GM21529 (cell line): ENCODE data around the gene CCL3.
"Not testable (repeated sequence)": the region's sequence is repeated elsewhere in the genome, so short reads cannot be mapped to it uniquely, and the experiment has no call there.

ENCODE experiments used
- ATAC-seq: cut with Tn5 transposase; IDR thresholded peaks from one replicate; pipeline ENCODE4 v1.9.1; 2021; ENCODE audit not compliant: unreplicated experiment

CCL3 gene

DNA sequence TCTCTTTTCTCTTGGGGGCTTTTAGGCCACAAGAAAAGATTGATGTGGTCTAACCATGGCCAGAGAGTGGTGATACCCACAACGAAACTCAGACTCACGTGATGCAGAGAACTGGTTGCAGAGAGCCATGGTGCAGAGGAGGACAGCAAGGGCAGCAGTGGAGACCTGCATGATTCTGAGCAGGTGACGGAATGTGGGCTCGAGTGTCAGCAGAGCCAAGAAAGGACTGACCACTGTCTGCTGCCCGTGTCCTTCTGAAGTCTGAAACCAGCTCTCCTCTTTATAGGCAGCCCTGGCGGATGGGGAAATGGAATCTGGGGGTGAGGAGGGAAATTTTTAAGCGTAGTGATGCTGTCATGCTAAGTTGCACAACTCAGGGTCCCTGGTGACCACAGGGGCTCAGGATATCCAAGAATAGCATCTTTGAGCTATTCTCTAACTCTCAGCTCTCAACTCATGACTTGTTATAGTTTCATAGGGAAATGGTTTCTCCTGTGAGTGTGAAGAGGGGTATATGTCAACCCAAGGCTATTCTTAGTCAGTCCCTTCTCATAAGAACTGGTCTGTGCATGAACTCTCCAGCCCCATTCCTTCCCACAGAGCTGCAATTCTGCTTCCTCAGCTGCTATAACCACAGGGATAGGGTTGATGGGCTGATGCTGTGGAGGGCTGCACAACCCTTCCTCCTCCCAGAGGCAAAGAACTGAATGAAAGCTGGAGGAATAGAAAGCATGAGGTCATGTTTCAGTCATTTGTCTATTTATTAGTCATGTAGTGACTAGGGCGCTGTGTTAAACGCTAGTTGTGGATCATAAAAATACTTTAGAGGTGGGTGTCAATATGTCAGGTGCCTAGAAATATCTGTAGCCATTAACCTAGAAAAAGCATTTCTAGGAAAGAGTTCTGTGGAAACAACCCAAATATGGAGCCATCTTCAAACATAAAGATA lies at the start of gene CCL3:
Gene CCL3, minus strand, starts transcription at position 256 of the 949 bp plus-strand sequence. Its CDS starts 85 bp downstream, at position 171.
- ATAC-seq: peak; percentile 65

DNA sequence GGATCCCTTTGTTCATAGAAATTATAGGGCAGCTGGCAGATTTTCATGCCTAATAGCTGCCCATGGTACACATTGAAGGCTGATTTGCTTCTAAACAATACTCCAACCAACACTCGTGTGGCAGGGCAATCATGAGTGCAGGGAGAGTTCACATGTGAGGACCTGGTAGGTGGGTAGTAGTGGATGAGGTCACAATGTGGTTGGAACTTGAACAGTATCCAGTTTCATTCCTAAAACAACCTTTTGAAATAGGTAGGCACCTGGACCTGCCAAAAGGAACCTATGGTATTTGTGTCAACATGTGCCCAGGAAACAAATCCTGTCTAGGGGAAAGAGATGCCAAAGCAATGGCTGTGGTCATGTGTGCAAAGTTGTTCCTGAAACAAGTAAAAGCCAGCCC lies 46.5 kb upstream of the CCL3 start:
- no peak for ATAC-seq

DNA sequence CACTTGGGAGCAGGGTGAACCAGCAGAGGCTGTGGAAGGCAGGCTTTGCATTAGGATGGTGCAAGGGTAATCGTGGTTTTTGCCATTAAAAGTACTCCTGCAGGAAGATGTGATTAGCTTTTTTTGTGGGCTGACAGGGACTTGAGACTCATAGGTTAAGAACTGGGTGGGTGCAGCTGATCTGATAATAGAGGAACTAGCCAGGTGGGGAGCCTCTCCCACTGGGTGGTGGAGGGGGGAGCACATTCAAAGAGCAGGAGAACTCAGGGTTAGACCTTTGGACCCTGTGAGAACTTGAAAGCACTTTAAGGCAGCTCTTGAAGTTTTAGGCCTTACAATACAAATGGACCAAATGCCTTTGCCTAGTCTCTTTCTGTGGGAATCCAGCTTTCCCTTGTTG lies 46.1 kb upstream of the CCL3 start:
- ATAC-seq: no peak

DNA sequence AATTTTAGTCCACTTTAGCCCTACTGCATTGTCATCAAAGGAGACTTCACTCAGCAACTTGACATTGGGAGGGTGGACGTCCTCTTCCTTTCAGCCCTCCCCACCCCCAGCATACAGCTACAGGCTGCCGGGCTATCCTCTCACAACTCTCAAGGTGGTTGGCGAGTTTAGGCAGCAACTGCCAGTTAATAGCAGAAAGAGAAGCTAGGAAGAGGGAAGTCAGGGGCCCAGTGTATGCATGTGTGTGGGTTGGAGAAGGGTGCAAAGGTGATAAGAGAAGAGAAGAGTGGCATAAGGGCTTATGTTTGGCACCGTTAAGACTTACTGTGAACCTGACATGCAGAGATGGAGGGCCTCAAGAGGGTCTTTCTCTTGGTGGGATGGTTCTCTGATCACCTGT lies 45.5 kb upstream of the CCL3 start:
- ATAC-seq: no peak

DNA sequence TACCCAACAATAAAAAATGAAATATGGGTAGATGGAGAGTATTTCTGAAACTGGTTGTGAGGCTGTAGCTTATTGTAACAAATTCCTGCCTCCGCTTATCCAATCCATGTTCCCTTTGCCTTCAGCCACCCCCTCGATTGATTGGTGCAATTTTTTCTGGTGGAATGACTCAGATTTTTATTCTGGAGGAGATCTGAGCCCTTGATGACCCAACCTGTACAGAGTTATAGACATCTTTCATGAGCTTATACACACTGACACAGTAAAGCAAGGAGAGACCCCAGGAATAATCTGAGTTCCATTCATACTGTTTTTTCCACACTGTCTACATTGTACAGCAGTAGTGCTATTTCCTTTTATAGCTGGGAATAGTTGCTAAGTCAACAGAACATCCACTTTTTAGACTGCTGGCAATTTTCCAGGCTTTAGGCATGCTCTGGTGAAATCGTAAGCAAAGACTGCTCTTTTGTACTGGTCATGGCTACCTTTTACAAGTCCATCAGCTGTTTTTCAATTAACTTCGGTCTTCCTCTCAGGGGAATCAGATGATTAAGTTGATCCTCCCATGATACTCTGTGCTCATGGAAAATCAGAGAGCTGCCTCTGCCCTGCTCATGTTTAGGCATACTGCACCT lies 43.8 kb upstream of the CCL3 start:
- no peak for ATAC-seq

DNA sequence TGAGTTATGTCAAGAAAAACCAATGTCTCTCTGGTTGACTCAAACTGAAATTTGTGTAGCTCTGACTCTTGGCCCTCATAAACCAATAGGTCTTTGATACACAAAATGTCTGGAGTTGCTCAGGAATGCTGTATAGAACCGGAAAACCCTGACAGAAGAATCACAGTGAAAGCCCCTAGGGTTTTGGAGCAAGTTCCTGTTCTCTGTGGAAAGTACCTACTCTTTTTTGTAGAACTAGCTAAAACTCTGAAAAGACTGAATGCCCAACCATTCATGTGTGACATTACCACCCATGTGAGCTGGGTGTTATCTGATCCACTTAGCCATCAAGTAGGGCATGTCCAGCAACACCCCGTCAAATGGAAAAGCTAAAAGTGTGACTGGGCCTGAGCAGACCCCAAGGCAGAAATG lies 42.5 kb upstream of the CCL3 start:
- ATAC-seq: no peak

DNA sequence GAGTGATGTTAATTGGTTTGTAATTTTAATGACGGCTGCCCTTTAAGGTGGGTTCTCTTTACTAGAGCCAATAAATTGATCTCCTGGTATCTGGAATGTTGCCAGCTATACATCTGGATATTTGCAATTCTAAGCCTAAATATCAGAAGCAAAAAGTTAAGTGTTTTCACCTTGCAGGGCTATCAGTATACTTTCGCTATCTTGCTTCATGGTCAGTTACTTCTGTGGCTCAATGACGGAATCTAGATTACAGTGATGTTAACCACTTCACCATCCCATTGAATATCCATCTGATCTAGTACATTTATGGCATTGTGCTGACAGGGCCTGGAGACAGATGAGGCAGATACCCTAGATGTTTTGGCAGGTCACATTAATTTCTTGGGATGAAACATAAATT lies 42.0 kb upstream of the CCL3 start:
- no peak for ATAC-seq

DNA sequence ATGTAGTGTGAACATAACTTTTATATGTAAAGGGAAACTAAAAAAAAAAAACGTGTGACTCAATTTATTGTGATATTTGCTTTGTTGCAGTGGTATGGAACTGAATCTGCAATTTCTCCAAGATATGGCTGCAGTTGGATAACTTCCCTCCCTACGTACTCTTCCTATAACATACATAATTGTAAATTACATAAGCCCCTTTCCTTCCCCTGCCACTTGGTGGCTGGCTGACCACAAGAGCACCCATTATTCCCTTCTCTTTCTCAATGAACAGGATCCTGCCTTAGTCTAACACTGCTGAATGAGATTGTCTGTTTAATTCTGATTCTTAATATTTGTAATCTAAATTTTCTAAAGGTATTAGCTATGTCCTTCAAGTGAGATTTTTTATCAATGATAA lies 41.5 kb upstream of the CCL3 start:
- ATAC-seq: no peak

DNA sequence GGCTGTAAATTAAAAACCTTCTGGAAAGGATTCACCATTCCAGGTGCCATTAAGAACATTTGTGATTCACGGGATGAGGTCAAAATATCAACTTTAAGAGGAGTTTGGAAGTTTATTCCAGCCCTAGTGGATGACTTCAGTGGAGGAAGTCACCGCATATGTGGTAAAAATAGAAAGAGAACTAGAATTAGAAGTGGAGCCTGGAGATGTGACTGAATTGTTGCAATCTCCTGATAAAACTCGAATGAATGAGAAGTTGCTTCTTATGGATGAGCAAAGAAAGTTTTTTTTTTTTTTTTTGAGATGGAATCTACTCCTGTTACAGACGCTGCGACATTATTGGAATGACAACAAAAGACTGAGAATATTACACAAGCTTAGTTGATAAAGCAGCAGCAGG lies 40.4 kb upstream of the CCL3 start:
- ATAC-seq: no peak

DNA sequence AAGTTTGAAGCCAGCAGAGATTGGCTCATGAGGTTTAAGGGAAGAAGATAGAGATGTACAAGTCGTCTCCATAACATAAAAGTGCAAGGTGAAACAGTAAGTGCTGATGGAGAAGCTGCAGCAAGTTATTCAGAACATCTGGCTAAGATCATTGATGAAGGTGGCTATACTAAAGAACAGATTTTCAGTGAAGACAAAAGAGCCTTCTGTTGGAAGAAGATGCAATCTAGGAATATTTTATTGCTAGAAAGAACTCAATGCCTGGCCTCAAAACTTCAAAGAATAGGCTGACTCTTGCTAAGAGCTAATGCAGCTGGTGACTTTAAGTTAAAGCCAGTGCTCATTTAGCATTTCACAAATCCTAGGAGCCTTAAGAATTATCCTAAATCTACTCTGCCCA lies 39.7 kb upstream of the CCL3 start:
- no peak for ATAC-seq

DNA sequence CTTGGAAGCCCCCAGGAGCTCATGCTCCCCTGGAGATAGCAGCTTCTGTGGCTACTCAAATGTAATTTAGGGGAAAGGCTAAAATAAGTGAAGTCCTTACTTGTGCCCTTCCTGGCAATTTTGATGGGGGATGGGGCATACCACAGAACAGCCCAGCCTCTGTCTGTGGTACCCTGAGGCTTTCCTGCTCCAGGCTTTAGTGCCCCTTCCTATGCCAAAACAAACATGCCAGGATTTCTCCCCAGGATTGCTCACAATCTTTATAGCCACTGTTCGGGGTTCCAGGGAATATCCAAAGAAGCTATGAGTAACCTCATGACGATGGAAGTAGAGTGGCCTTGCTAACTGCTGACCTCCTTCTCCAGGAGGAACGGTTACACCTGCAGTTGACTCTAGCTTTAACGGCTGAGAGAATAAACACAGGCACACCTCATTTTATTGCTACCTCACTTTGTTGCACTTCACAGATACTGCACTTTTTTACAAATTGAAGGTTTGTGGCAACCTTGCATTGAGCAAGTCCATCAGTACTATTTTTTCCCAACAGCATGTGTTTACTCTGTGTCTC lies 38.6 kb upstream of the CCL3 start:
- no peak for ATAC-seq

DNA sequence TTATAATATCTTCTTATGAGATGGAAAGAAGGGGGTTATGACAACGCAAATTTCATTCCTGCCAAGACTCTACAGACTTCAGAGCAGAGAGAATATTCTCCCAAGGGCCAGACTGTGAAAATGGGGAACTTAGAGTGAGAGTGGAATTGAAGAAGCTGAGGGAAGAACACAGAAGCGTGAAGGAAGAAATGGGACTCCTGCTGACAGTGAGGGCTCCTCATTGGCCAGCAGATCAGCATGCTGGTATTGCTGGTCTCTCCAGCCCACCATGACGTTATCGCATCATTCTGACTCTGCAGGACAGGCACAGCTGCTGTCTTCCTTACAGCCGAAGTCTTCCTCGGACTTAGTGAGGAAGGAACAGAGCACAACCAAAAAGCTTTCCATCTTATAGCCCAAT lies 38.0 kb upstream of the CCL3 start:
- ATAC-seq: no peak

DNA sequence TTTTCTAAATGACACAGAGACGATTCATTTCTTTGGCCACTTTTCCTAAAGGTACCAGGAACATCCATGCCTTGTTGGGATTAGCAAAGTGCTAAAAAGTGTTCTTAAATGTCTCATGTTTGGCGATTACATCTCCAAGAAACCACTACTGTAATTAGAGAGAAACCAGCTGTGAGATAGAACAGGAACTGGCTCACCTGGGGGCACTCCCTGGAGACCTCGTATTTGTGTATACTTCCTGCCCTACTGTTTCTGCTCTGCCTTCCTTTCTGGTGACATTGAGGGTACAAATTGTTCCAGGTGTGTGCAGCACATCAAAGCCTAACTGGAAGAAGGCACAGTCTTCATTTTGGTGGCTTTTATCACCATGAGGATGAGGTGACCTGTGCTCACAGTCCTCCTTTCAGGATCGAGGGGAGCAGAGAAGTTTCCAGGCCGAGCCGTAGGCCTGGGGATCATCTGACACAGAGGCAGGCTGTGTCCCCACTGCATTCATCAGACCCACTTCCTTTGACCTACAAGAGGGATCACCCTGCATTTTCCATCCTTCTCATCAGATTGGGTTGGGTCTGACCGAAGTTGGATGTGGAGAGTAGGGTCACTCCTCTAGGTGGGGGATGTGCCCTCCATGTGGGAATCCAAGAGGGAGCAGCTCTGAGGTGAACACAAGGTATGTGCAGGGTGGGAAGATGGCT lies 37.4 kb upstream of the CCL3 start:
- no peak for ATAC-seq

DNA sequence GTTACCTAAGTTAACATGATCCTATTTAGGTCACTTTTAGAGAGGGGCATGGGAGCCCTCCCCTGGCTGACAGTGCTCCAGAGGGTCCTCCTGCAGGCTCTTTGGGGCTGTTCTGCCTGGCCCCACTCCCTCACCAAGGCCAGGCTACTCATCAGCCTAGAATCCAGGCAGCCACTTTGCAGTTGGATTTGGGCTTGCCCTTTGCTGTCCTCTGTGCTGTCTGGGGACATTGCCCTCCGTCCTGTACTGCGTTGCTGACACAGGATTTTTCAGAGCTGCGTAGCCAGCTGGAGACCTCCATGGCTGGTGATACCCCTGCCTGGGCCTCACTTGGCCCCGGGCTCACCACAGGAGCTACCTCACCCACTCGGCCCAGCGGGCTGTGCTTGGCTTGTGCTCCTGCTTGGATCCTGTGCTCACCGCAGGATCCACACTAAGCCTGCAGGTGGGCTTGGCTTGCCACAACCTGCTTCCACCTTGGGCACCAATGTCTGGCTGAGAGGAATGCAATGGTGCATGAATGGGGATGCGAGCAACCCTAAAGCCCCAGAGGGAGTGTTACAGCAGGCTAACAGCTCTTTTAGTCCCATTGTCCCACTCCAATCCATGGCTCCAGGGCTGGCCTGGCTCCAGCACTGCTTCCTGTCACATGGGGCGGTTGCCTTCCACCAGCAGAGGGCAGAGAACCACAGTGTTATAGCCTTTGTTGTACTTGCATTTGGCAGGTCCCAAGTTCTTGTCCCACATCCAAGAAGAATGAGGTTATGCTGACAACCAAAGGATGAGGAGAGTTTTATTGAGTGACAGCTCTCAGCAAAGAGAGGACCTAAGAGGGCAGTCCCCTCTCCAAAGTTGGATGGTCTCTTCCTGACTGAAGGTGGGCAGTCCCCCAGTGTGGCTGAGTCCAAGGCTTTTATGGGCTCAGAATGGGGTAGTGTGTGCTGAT lies 35.2 kb upstream of the CCL3 start:
- no peak for ATAC-seq

DNA sequence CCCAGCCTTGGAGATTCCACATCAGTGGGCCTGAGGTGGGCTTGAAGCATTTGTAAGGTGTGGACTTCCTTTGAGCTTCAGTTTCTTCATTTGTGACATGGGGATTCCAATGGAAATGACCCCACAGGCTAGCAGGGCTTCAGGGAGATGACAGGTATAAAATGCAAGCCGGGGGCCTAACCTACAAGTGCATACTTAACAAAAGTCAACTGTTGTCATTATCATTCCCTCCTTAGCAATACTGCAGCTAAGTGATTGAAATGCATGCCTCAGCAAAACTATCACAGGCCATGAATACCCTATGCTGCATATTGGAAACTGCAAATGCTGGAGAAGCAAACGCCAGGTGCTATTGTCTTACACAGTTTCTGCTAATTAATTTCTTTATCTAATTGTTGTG lies 33.5 kb upstream of the CCL3 start:
- no peak for ATAC-seq

DNA sequence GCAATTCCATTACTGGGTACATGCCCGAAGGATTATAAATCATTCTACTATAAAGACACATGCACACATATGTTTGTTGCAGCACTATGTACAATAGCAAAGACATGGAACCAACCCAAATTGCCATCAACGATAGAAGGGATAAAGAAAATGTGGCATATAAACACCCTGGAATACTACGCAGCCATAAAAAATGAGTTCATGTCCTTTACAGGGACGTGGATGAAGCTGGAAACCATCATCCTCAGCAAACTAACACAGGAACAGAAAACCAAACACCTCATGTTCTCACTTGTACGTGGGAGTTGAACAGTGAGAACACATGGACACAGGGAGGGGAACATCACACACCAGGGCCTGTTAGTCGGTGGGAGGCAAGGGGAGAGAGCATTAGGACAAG lies 31.2 kb upstream of the CCL3 start:
- ATAC-seq: not testable (repeated sequence)

DNA sequence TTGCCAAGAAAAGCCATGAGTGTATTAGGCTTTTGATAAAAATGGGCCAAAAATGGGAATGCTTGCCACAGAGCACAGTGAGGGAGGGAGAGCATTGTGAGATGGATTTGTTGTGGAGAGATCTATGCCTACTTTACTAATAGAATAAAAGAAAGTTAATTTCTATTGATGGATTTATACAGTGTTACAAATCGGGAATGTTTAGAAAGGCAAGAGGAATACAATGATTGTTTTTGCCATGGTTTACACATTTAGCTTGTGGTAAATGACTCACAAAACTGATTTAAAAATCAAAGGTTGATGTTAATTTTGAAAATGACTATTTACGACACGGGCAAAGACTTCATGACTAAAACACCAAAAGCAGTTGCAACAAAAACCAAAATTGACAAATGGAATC lies 30.3 kb upstream of the CCL3 start:
- ATAC-seq: no peak

DNA sequence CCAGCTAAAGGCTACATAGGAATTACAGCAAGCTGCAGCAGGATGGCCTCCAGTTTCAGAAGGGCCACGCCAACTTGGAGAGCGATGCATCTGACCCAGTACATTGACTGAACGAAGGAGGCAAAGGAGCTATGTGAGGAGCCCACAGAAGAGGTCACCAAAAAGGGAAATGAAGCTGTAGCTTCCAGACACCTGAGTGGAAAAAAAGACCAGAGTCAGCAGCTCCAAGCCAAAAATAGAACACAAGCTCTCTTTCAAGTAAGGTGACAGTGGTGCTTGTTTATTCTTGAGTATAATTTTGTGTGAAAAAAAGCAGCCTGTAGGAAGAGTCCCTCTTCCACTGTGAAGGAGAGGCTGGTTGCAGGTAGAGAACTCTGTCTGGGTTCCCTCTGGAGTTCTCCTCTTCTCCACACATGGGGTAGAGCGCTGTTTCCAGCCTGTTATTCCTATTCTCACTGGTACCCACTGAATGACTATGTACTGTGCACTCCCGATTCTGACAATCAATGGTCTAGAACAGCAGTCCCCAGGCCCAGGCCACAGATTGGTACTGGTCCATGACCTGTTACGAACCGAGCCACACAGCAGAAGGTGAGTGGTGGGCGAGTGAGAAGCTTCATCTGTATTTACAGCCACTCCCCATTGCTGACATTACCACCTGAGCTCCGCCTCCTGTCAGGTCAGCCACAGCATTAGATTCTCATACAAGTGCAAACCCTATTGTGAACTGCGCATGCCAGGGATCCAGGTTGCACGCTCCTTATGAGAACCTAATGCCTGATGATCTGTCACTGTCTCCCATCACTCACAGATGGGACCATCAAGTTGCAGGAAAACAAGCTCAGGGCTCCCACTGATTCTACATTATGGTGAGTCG lies 28.8 kb upstream of the CCL3 start:
- ATAC-seq: no peak
